T47D (cell line): ENCODE measurements around the gene GSN.

Experiments used
- DNase-seq, 2 experiments: peaks; one replicate each; pipeline versions ENCODE4 v3.0.0 to v3.0.0-alpha.2; 2011 to 2012; ENCODE audit warnings: low read depth in 1 of 2, low spot score in 1 of 2
- JUND ChIP-seq: IDR thresholded peaks from 2 replicates; pipeline ENCODE4 v1.6.1; 2012; ENCODE audit warnings: low read depth
- in situ Hi-C: cut with HindIII; loops from 2 replicates; pipeline ENCODE4 v1.10.0; 2016; ENCODE audit warnings: low sequenced_read_pairs, low pct_unique_long_range_greater_than_20kb

The GSN gene

GRCh38 chr9:121267689-121268597 lies at the start of gene GSN:
Gene GSN (plus strand): TSS chr9:121268162. CDS start chr9:121301972, 33,810 bp downstream.
- no peak for TF ChIP-seq JUND
- in situ Hi-C loops = no loop called here
- peak; percentile 74 to 90 for DNase-seq

GRCh38 chr9:121218357-121219027 lies 49.5 kb upstream of the GSN start:
- in situ Hi-C loops = no loop called here
- no peak for DNase-seq
- TF ChIP-seq JUND = no peak

- no peak for DNase-seq
- TF ChIP-seq JUND = no peak
- in situ Hi-C loops = no loop called here
These were observed 48.4 kb upstream of the GSN start for GRCh38 chr9:121219530-121219929.

GRCh38 chr9:121220996-121221663 lies 46.8 kb upstream of the GSN start:
- in situ Hi-C loops = no loop called here
- TF ChIP-seq JUND = no peak
- no peak for DNase-seq

GRCh38 chr9:121221664-121222055 lies 46.3 kb upstream of the GSN start:
- DNase-seq = no peak
- no peak for TF ChIP-seq JUND
- in situ Hi-C loops = no loop called here

GRCh38 chr9:121222524-121223171 lies 45.3 kb upstream of the GSN start:
- in situ Hi-C loops = no loop called here
- no peak for TF ChIP-seq JUND
- DNase-seq = peak; percentile 23 to 77

GRCh38 chr9:121225240-121225639 lies 42.7 kb upstream of the GSN start:
- no peak for DNase-seq
- in situ Hi-C loops = no loop called here
- TF ChIP-seq JUND = no peak

- in situ Hi-C loops = no loop called here
These were observed 41.8 kb upstream of the GSN start for GRCh38 chr9:121226175-121226574.

GRCh38 chr9:121227862-121228261 lies 40.1 kb upstream of the GSN start:
- in situ Hi-C loops = no loop called here
- peak in 1 of 2 experiments; percentile 15 for DNase-seq
- no peak for TF ChIP-seq JUND

More at GRCh38 chr9:121226175-121226574, 41.8 kb upstream of the GSN start:
- DNase-seq = no peak
- no peak for TF ChIP-seq JUND

GRCh38 chr9:121230256-121230655 lies 37.7 kb upstream of the GSN start:
- no peak for TF ChIP-seq JUND
- no peak for DNase-seq
- in situ Hi-C loops = no loop called here

GRCh38 chr9:121232251-121232650 lies 35.7 kb upstream of the GSN start:
- TF ChIP-seq JUND = no peak
- no peak for DNase-seq
- in situ Hi-C loops = no loop called here

GRCh38 chr9:121233906-121234831 lies 33.8 kb upstream of the GSN start:
- DNase-seq = no peak
- no peak for TF ChIP-seq JUND
- in situ Hi-C loops = no loop called here
